ENCODE measurements around the gene PI4KA.

Gene PI4KA

DNA sequence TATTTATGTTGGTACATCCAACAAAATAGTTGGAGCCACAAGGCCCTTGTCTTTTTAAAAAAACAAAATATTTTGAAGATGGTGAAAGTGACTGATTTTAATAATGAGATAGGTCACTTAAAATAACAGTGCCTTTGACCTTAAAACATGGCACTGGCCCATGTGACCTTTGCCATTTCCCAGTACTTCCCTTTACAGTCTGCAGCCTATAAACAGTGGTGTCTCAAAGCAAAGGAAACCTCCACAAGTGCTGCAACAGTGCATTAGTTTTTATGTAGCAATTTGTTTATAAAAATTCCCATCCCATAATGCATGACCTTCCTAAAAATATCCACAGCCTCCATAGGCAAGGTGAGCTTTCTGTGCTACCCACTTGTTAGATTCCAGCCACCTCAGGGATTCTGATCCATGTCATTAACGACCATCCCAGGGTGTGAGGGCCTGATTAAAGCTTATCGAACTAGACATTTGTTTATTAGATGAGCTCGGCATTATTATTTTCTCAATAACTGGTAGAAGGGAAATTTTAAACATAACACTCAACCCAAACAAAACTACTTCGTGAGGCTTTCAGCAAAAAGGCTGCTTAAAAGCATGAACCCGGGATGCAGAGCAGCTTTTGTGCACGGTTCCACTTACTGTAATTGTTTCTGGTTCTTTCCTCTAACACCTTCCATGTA is 30.6 kb upstream of the PI4KA start:
- POLR2A ChIA-PET = no interaction called here
- CTCF ChIA-PET = interaction anchor here (0.5 to 1.7 kb wide), 5 partner anchors 9 to 85 kb away, joined by 3 to 7 read pairs (median 4); partner anchors contain the start of gene CRKL
- DNase-seq (ENCODE audit: low read depth, low spot score) = no peak

GRCh38 chr22:20887375-20887774 is 28.8 kb upstream of the PI4KA start:
- TF ChIP-seq CTCF (IDR thresholded peaks at IDR 0.05; ENCODE audit: insufficient read depth, low read length, missing control alignments) = no peak
- ChIA-PET CTCF (no interaction called here), POLR2A (no interaction called here)
- DNase-seq (ENCODE audit: low read depth, low spot score) = no peak
- H3K4me3 ChIP-seq (ENCODE audit: low read depth, low read length) = no peak overlapping the region

More for the DNA sequence above, 30.6 kb upstream of the PI4KA start:
- TF ChIP-seq CTCF (IDR thresholded peaks at IDR 0.05; ENCODE audit: insufficient read depth, low read length, missing control alignments) = no peak
- no peak overlapping the region for H3K4me3 ChIP-seq (ENCODE audit: low read depth, low read length)

DNA sequence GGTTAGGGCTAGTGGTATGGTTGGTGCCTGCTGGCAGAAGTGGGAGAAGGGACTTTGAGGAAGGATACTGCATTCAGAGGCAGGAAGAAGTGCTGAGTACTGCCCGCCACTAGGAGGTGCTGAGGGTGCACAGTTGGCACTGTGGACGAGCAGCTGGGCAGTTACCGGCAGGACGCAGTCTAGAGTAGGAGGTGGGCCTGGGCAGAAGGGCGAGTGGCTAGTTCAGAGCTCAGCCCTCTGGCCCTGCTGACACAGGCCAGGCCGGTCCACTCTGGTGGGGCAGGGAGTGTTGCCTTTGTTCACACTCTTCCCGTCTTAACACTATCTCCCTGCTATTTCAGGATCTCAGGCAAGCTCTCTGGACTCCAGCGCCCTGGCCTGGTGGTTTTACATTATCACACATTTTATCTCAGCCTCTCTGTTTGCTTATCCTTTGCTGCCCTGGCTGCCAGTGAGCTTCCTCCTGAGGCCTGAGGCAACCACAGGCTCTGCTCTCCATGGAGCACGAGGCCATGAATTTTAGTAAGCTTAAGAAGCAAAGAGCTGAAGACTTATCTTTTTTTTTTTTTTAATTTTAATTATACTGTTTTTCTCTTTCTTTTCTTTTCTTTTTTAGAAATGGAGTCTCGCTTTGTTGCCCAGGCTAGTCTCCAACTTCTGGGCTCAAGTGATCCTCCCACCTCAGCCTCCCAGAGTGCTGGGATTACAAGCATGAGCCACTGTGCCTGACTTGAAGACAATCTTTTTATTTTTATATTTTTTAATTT is 27.1 kb upstream of the PI4KA start:
- no peak overlapping the region for H3K4me3 ChIP-seq (ENCODE audit: low read depth, low read length)
- ChIA-PET CTCF (interaction anchor here (0.6 to 2.7 kb wide), 43 partner anchors 8 to 762 kb away, joined by 3 to 23 read pairs (median 5); partner anchors contain the start of gene LZTR1), POLR2A (interaction anchor here (0.5 to 1.4 kb wide), 4 partner anchors 14 to 1956 kb away, joined by 3 to 8 read pairs (median 3); partner anchors contain the start of gene LZTR1)
- TF ChIP-seq CTCF (IDR thresholded peaks at IDR 0.05; ENCODE audit: insufficient read depth, low read length, missing control alignments) = peak; percentile 97
- peak; percentile 16 for DNase-seq (ENCODE audit: low read depth, low spot score)

DNA sequence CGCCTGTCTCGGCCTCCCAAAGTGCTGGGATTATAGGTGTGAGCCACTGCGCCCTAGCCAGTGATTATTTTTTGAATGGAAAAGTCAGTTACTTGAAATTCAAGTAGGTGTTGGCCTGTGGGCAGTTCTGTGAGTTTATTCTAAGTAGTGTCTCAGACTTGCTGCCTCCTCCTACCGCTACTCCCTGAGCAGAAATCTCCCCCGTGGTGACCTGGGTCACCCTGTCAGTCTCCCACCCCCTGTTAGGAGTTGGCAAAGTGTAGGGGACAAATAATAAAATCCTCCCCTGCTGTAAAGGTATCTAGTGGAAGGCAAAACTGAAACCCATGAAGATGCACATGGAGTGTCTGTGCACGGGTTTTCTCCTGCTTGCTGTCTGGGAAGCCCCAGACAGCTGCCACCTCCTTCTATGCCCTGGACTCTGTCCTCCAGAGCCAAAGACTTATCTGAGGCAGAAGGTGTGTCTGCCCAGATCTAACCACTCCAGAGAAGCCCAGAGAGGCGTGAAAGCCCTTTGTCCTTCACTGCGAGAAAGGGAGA is 26.5 kb upstream of the PI4KA start:
- no peak for TF ChIP-seq CTCF (IDR thresholded peaks at IDR 0.05; ENCODE audit: insufficient read depth, low read length, missing control alignments)
- ChIA-PET CTCF (interaction anchor here (0.7 to 2.7 kb wide), 28 partner anchors 9 to 762 kb away, joined by 3 to 23 read pairs (median 6); partner anchors contain the start of gene LZTR1), POLR2A (interaction anchor here (0.5 to 1.4 kb wide), 2 partner anchors 97 to 1956 kb away, joined by 3 to 8 read pairs; partner anchors contain the start of gene LZTR1)
- no peak overlapping the region for H3K4me3 ChIP-seq (ENCODE audit: low read depth, low read length)
- DNase-seq (ENCODE audit: low read depth, low spot score) = no peak

DNA sequence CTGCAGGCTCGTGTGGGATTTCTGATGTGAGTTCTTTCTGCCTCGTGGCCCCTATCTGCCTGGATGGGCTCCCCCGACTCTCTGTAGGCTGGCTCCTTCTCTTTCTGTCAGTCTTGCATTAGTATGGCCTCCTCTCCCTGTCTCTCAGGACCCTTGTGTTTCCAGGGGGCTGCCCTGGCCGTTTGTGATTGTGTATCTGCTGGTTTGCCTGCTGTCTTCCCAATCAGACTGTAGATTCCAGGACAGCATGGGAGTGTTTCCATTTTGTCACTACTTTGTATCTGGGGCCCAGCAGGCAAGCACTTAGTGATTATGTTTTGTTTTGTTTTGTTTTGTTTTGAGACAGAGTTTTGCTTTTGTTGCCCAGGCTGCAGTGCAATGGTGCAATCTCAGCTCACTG is 25.8 kb upstream of the PI4KA start:
- no peak overlapping the region for H3K4me3 ChIP-seq (ENCODE audit: low read depth, low read length)
- TF ChIP-seq CTCF (IDR thresholded peaks at IDR 0.05; ENCODE audit: insufficient read depth, low read length, missing control alignments) = no peak
- CTCF ChIA-PET = interaction anchor here (1.3 to 2.7 kb wide), 2 partner anchors 15 to 90 kb away, joined by 3 to 21 read pairs; no protein-coding TSS in a partner anchor
- POLR2A ChIA-PET = no interaction called here
- DNase-seq (ENCODE audit: low read depth, low spot score) = no peak

- CTCF ChIA-PET = interaction anchor here (0.6 to 2.5 kb wide), 5 partner anchors 8 to 99 kb away, joined by 3 to 9 read pairs (median 3); partner anchors contain the start of gene LZTR1
- DNase-seq (ENCODE audit: low read depth, low spot score) = no peak
- no peak for TF ChIP-seq CTCF (IDR thresholded peaks at IDR 0.05; ENCODE audit: insufficient read depth, low read length, missing control alignments)
- no peak overlapping the region for H3K4me3 ChIP-seq (ENCODE audit: low read depth, low read length)
- POLR2A ChIA-PET = no interaction called here
Measured at GRCh38 chr22:20882855-20883254, 24.2 kb upstream of the PI4KA start.
